CD14-positive monocyte (primary cell): ENCODE results near the gene STPG2. TPM values are rescaled to one million over a fixed set of nuclear protein-coding genes. Genes with fewer than 3 reads are reported as not detected.
"Not testable (repeated sequence)": the region's sequence is repeated elsewhere in the genome, so short reads cannot be mapped to it uniquely, and the experiment has no call there.

Experiments
- DNase-seq, 3 donors: peaks; one replicate each; pipeline ENCODE4 v3.0.0-alpha.2; 2011 to 2022
- H2AFZ ChIP-seq: 2 replicates; pipeline ENCODE4 v1.6.0; 2012; ENCODE audit warnings: mild to moderate bottlenecking, low read depth, low read length, inconsistent platforms; ENCODE audit not compliant: insufficient read depth, poor library complexity, severe bottlenecking
- H3K27ac ChIP-seq, 2 donors: 1 replicate in 1 of 2; 2 replicates in 1 of 2; pipeline ENCODE4 v1.5.1; 2012 to 2013; ENCODE audit warnings: low read length in 2 of 2, control low read depth in 1 of 2, inconsistent platforms in 1 of 2, low read depth in 1 of 2, mild to moderate bottlenecking in 1 of 2
- H3K27me3 ChIP-seq, 2 donors: one replicate each; pipeline versions ENCODE4 v1.6.0 to v1.6.1; 2011 to 2013; ENCODE audit warnings: low read length in 2 of 2; ENCODE audit not compliant: control insufficient read depth in 2 of 2, insufficient read depth in 2 of 2
- H3K36me3 ChIP-seq, 2 donors: replicated peaks in 1 of 2; 1 replicate in 1 of 2; 2 replicates in 1 of 2; pipeline versions ENCODE4 v1.5.1 to v1.6.1; 2012 to 2013; ENCODE audit warnings: low read length in 2 of 2, control low read depth in 1 of 2, inconsistent platforms in 1 of 2, mild to moderate bottlenecking in 1 of 2; ENCODE audit not compliant: insufficient read depth in 2 of 2, control insufficient read depth in 1 of 2
- H3K4me1 ChIP-seq, 2 donors: 1 replicate in 1 of 2; 2 replicates in 1 of 2; pipeline versions ENCODE4 v1.5.1 to v1.6.1; 2012 to 2013; ENCODE audit warnings: low read length in 2 of 2, control low read depth in 1 of 2, inconsistent platforms in 1 of 2, mild to moderate bottlenecking in 1 of 2, moderate library complexity in 1 of 2; ENCODE audit not compliant: insufficient read depth in 2 of 2, control insufficient read depth in 1 of 2
- H3K4me2 ChIP-seq: replicated peaks from 2 replicates; pipeline ENCODE3; 2012; ENCODE audit warnings: low read length, moderate library complexity, mild to moderate bottlenecking; ENCODE audit not compliant: poor library complexity, severe bottlenecking; ENCODE audit errors: extremely low read depth
- H3K4me3 ChIP-seq, 3 experiments: fragments of 200-600 bp in 1 of 3; sonication (generic) in 1 of 3; replicated peaks in 1 of 3; 1 replicate in 2 of 3; 2 replicates in 1 of 3; pipeline ENCODE4 v1.5.1; 2011 to 2013; ENCODE audit warnings: low read length in 3 of 3, mild to moderate bottlenecking in 3 of 3, control low read depth in 2 of 3, low read depth in 2 of 3, inconsistent platforms in 1 of 3, moderate library complexity in 1 of 3
- H3K79me2 ChIP-seq: 2 replicates; pipeline ENCODE4 v1.6.0; 2012; ENCODE audit warnings: mild to moderate bottlenecking, control low read depth, inconsistent platforms, low read length, moderate library complexity; ENCODE audit not compliant: insufficient read depth
- H3K9ac ChIP-seq: 2 replicates; pipeline ENCODE4 v1.6.0; 2017; ENCODE audit warnings: low read length, mild to moderate bottlenecking; ENCODE audit not compliant: insufficient read depth, poor library complexity, severe bottlenecking
- H3K9me3 ChIP-seq, 2 donors: replicated peaks in 1 of 2; 1 replicate in 1 of 2; 2 replicates in 1 of 2; pipeline versions ENCODE4 v1.5.1 to v1.6.1; 2012 to 2013; ENCODE audit warnings: low read length in 2 of 2, control low read depth in 1 of 2; ENCODE audit not compliant: control insufficient read depth in 1 of 2, insufficient read depth in 1 of 2
- H4K20me1 ChIP-seq: 2 replicates; pipeline ENCODE4 v1.6.0; 2012; ENCODE audit warnings: mild to moderate bottlenecking, low read length, control low read depth, moderate library complexity; ENCODE audit not compliant: insufficient read depth
- H3K27ac Mint-ChIP-seq, 7 donors: one replicate each; pipeline ENCODE4 v1.8.0; 2020; ENCODE audit warnings: mild to moderate bottlenecking in 7 of 7, mixed read lengths in 7 of 7, moderate library complexity in 6 of 7, inconsistent platforms in 2 of 7
- H3K27me3 Mint-ChIP-seq, 3 donors: one replicate each; pipeline ENCODE4 v1.8.0; 2021 to 2022; ENCODE audit warnings: low read depth in 3 of 3, mild to moderate bottlenecking in 3 of 3, mixed read lengths in 3 of 3, moderate library complexity in 3 of 3, inconsistent platforms in 1 of 3
- H3K36me3 Mint-ChIP-seq, 2 donors: one replicate each; pipeline ENCODE4 v1.8.0; 2020; ENCODE audit warnings: mixed read lengths in 2 of 2, inconsistent platforms in 1 of 2, mild to moderate bottlenecking in 1 of 2
- H3K4me1 Mint-ChIP-seq: one replicate; pipeline ENCODE4 v1.8.0; 2020; ENCODE audit warnings: mild to moderate bottlenecking, mixed read lengths
- H3K4me3 Mint-ChIP-seq, 2 donors: one replicate each; pipeline ENCODE4 v1.8.0; 2020; ENCODE audit warnings: mild to moderate bottlenecking in 2 of 2, mixed read lengths in 2 of 2, moderate library complexity in 1 of 2
- H3K9me3 Mint-ChIP-seq, 7 donors: one replicate each; pipeline ENCODE4 v1.8.0; 2020 to 2022; ENCODE audit warnings: mixed read lengths in 7 of 7, mild to moderate bottlenecking in 6 of 7, moderate library complexity in 6 of 7, inconsistent platforms in 2 of 7
- WGBS: methylation state at CpG from one replicate; pipeline ENCODE4 v1.1.5; 2013; ENCODE audit warnings: missing lambda C conversion rate; ENCODE audit not compliant: insufficient coverage; 5-methylcytosine and 5-hydroxymethylcytosine counted together
- intact Hi-C, 2 donors: fragments of 100-400 bp; cut with micrococcal nuclease; formaldehyde crosslinking; loops; one replicate each; pipeline versions ENCODE4 v1.15.0 to v1.15.1; 2023
- polyA plus RNA-seq, 3 donors: library from polyadenylated mRNA; depleted of rRNA in 1 of 3; unstranded in 2 of 3; stranded (reverse) in 1 of 3; fragments of 300-500 nt in 2 of 3; fragments of >200 nt in 1 of 3; fragmentation: Illumina TruSeq in 2 of 3; gene quantifications; 1 replicate in 2 of 3; 2 replicates in 1 of 3; pipeline ENCODE4 v1.2.3, GENCODE V29; 2012 to 2021
- TF ChIP-seq, protein P1 (sequence below): fragments of 200-600 bp; IDR thresholded peaks from one replicate; pipeline ENCODE4 v1.8.0; 2022; ENCODE audit warnings: antibody characterized with exemption, mild to moderate bottlenecking

STPG2 gene
- polyA plus RNA-seq, 3 donors, result 0.04 TPM; not detected in 2

- H3K36me3 ChIP-seq, result no peaks in the 10 kb centered on the region
- no peak overlapping the region for H3K9ac ChIP-seq
- no peak overlapping the region for H2AFZ ChIP-seq
- TF ChIP-seq, protein P1, sequence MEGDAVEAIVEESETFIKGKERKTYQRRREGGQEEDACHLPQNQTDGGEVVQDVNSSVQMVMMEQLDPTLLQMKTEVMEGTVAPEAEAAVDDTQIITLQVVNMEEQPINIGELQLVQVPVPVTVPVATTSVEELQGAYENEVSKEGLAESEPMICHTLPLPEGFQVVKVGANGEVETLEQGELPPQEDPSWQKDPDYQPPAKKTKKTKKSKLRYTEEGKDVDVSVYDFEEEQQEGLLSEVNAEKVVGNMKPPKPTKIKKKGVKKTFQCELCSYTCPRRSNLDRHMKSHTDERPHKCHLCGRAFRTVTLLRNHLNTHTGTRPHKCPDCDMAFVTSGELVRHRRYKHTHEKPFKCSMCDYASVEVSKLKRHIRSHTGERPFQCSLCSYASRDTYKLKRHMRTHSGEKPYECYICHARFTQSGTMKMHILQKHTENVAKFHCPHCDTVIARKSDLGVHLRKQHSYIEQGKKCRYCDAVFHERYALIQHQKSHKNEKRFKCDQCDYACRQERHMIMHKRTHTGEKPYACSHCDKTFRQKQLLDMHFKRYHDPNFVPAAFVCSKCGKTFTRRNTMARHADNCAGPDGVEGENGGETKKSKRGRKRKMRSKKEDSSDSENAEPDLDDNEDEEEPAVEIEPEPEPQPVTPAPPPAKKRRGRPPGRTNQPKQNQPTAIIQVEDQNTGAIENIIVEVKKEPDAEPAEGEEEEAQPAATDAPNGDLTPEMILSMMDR, result no peak
- H4K20me1 ChIP-seq, result no peaks in the 10 kb centered on the region
- no peak overlapping the region for H3K4me3 ChIP-seq
- H3K4me1 Mint-ChIP-seq, result no peaks in the 10 kb centered on the region
- H3K4me1 ChIP-seq, result no peaks in the 10 kb centered on the region
- no peaks in the 10 kb centered on the region for H3K36me3 Mint-ChIP-seq
- peaks cover 2 to 10% (median 6%) of the 10 kb centered on the region in 7 donors for H3K9me3 Mint-ChIP-seq
- DNase-seq, result no peak
- no peak overlapping the region for H3K4me2 ChIP-seq
- H3K27me3 ChIP-seq, result no peaks in the 10 kb centered on the region
- no peak overlapping the region for H3K4me3 Mint-ChIP-seq
- intact Hi-C loops, result no loop called here
- peaks cover 2 to 4% of the 10 kb centered on the region in 2 donors for H3K9me3 ChIP-seq
- H3K27ac Mint-ChIP-seq, result no peak overlapping the region
- no peaks in the 10 kb centered on the region for H3K27me3 Mint-ChIP-seq
- no peak overlapping the region for H3K27ac ChIP-seq
- 75% methylated on average over 1 of the region's 2 CpGs for WGBS
- no peaks in the 10 kb centered on the region for H3K79me2 ChIP-seq
Measured at GRCh38 chr4:97560009-97560408, 583.3 kb downstream of the STPG2 start.

DNA sequence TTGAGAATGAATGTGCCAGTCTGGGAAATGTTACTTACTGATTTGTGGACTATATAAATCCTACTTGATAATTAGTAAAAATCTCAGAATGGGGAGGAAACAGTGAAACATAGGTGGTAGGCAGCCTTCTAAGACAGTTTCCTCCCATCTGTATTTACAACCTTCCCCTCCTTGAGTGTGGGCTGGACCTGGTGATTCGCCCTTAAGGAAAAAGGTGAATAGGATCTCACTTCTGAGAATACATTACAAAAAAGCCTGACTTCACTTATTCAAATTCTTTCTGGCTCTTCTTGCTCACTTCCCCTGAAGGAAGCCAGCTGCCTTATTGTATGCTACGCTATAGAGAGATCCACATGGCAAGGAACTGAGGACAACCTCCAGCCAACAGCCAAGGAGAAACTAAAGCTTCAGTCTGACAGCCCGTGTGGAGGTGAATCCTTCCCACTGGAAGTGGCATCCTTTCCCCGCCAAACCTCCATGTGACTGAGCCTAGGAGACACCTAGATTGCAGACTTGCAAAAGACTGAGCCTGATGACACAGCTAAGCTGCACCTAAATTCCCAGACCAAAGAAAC is 585.0 kb downstream of the STPG2 start:
- Histone ChIP-seq H3K27me3 (no peaks in the 10 kb centered on the region), H3K4me3 (no peak overlapping the region), H2AFZ (no peak overlapping the region), H3K9ac (no peak overlapping the region), H3K4me1 (no peaks in the 10 kb centered on the region), H4K20me1 (no peaks in the 10 kb centered on the region), H3K36me3 (no peaks in the 10 kb centered on the region), H3K4me2 (no peak overlapping the region), H3K9me3 (peaks cover 5 to 7% of the 10 kb centered on the region in 2 donors), H3K27ac (no peak overlapping the region), H3K79me2 (no peaks in the 10 kb centered on the region)
- no peak overlapping the region for H3K27ac Mint-ChIP-seq
- no peaks in the 10 kb centered on the region for H3K4me1 Mint-ChIP-seq
- H3K9me3 Mint-ChIP-seq, result peaks cover 0 to 5% (median 3%) of the 10 kb centered on the region in 7 donors
- H3K36me3 Mint-ChIP-seq, result no peaks in the 10 kb centered on the region
- 74% methylated on average over 2 of the region's 4 CpGs for WGBS
- no peak overlapping the region for H3K4me3 Mint-ChIP-seq
- intact Hi-C loops, result no loop called here
- TF ChIP-seq, protein P1, result no peak
- no peak for DNase-seq
- no peaks in the 10 kb centered on the region for H3K27me3 Mint-ChIP-seq

- DNase-seq, result not testable (repeated sequence)
Measured at GRCh38 chr4:97550637-97551036, 592.6 kb downstream of the STPG2 start.

More at GRCh38 chr4:97550637-97551036, 592.6 kb downstream of the STPG2 start:
- H3K9ac ChIP-seq, H3K27me3 Mint-ChIP-seq, H3K4me2 ChIP-seq, H3K36me3 Mint-ChIP-seq, H3K4me3 ChIP-seq, H3K4me3 Mint-ChIP-seq, H3K4me1 Mint-ChIP-seq, H3K27ac ChIP-seq, H3K4me1 ChIP-seq, H4K20me1 ChIP-seq, intact Hi-C loops, H3K9me3 Mint-ChIP-seq, H3K36me3 ChIP-seq, H3K27ac Mint-ChIP-seq, H2AFZ ChIP-seq, H3K27me3 ChIP-seq, H3K79me2 ChIP-seq: not testable (repeated sequence)
- 77% methylated on average over 10 of the region's 10 CpGs for WGBS
- H3K9me3 ChIP-seq, result peaks cover 10 to 14% of the 10 kb centered on the region in 2 donors
